Muscle layer of duodenum (tissue), 2 donors: Measurements from ENCODE around the gene SMPD3.

Experiments
- H3K27ac ChIP-seq: one replicate; pipeline ENCODE4 v1.7.0; 2013; ENCODE audit warnings: mild to moderate bottlenecking, low read length
- H3K27me3 ChIP-seq: one replicate; pipeline ENCODE4 v1.7.0; 2013; ENCODE audit warnings: low read depth, mild to moderate bottlenecking, control low read depth, low read length
- H3K36me3 ChIP-seq, 2 donors: one replicate each; pipeline ENCODE4 v1.7.0; 2013; ENCODE audit warnings: low read length in 2 of 2, control low read depth in 1 of 2, mild to moderate bottlenecking in 1 of 2; ENCODE audit not compliant: insufficient read depth in 2 of 2, control insufficient read depth in 1 of 2
- H3K4me1 ChIP-seq, 2 donors: one replicate each; pipeline ENCODE4 v1.7.0; 2013; ENCODE audit warnings: low read length in 2 of 2, mild to moderate bottlenecking in 2 of 2, control low read depth in 1 of 2, moderate library complexity in 1 of 2; ENCODE audit not compliant: insufficient read depth in 2 of 2, control insufficient read depth in 1 of 2
- H3K4me3 ChIP-seq, 2 donors: one replicate each; pipeline ENCODE4 v1.7.0; 2013; ENCODE audit warnings: low read length in 2 of 2, low read depth in 1 of 2, mild to moderate bottlenecking in 1 of 2
- H3K9me3 ChIP-seq, 2 donors: one replicate each; pipeline ENCODE4 v1.7.0; 2013; ENCODE audit warnings: low read length in 2 of 2, control low read depth in 1 of 2, mild to moderate bottlenecking in 1 of 2; ENCODE audit not compliant: control insufficient read depth in 1 of 2
- donor health status: healthy.

Gene SMPD3

GRCh38 chr16:68469796-68470460 lies 21.6 kb upstream of the SMPD3 start:
- Histone ChIP-seq H3K27me3 (no peaks in the 10 kb centered on the region), H3K27ac (peak overlapping the region; percentile 68), H3K36me3 (no peaks in the 10 kb centered on the region), H3K9me3 (no peaks in the 10 kb centered on the region), H3K4me3 (peak overlapping the region; percentile 41 to 55), H3K4me1 (peaks cover 15 to 31% of the 10 kb centered on the region in 2 donors)

- H3K36me3 ChIP-seq, result no peaks in the 10 kb centered on the region
- no peaks in the 10 kb centered on the region for H3K27me3 ChIP-seq
- no peaks in the 10 kb centered on the region for H3K9me3 ChIP-seq
- H3K27ac ChIP-seq, result peak overlapping the region; percentile 68
- H3K4me1 ChIP-seq, result peaks cover 14 to 29% of the 10 kb centered on the region in 2 donors
- no peak overlapping the region for H3K4me3 ChIP-seq
Observed at GRCh38 chr16:68468842-68469241, 20.5 kb upstream of the SMPD3 start.

GRCh38 chr16:68466174-68466573 lies 17.9 kb upstream of the SMPD3 start:
- Histone ChIP-seq H3K27ac (no peak overlapping the region), H3K27me3 (no peaks in the 10 kb centered on the region), H3K4me3 (no peak overlapping the region), H3K9me3 (no peaks in the 10 kb centered on the region), H3K36me3 (no peaks in the 10 kb centered on the region), H3K4me1 (peaks cover 8 to 22% of the 10 kb centered on the region in 2 donors)

GRCh38 chr16:68463904-68464303 lies 15.6 kb upstream of the SMPD3 start:
- peaks cover 0 to 4% of the 10 kb centered on the region in 2 donors for H3K4me1 ChIP-seq
- H3K36me3 ChIP-seq, result no peaks in the 10 kb centered on the region
- no peak overlapping the region for H3K4me3 ChIP-seq
- no peaks in the 10 kb centered on the region for H3K27me3 ChIP-seq
- no peak overlapping the region for H3K27ac ChIP-seq
- no peaks in the 10 kb centered on the region for H3K9me3 ChIP-seq

GRCh38 chr16:68460067-68460466 lies 11.8 kb upstream of the SMPD3 start:
- no peaks in the 10 kb centered on the region for H3K4me1 ChIP-seq
- no peak overlapping the region for H3K27ac ChIP-seq
- H3K4me3 ChIP-seq, result no peak overlapping the region
- no peaks in the 10 kb centered on the region for H3K9me3 ChIP-seq
- H3K36me3 ChIP-seq, result no peaks in the 10 kb centered on the region
- H3K27me3 ChIP-seq, result no peaks in the 10 kb centered on the region

- Histone ChIP-seq H3K27me3 (no peaks in the 10 kb centered on the region), H3K36me3 (no peaks in the 10 kb centered on the region)
Observed at GRCh38 chr16:68459457-68459856, 11.1 kb upstream of the SMPD3 start.

GRCh38 chr16:68458551-68458950 lies 10.2 kb upstream of the SMPD3 start:
- no peak overlapping the region for H3K4me3 ChIP-seq
- no peaks in the 10 kb centered on the region for H3K27me3 ChIP-seq
- H3K9me3 ChIP-seq, result no peaks in the 10 kb centered on the region
- H3K4me1 ChIP-seq, result no peaks in the 10 kb centered on the region
- no peaks in the 10 kb centered on the region for H3K36me3 ChIP-seq
- no peak overlapping the region for H3K27ac ChIP-seq

More at GRCh38 chr16:68459457-68459856, 11.1 kb upstream of the SMPD3 start:
- H3K9me3 ChIP-seq, result no peaks in the 10 kb centered on the region
- no peak overlapping the region for H3K4me3 ChIP-seq
- no peaks in the 10 kb centered on the region for H3K4me1 ChIP-seq
- no peak overlapping the region for H3K27ac ChIP-seq

- Histone ChIP-seq H3K36me3 (no peaks in the 10 kb centered on the region), H3K4me3 (no peak overlapping the region), H3K4me1 (no peaks in the 10 kb centered on the region), H3K9me3 (no peaks in the 10 kb centered on the region), H3K27ac (no peak overlapping the region), H3K27me3 (no peaks in the 10 kb centered on the region)
Observed at GRCh38 chr16:68458101-68458500, 9.8 kb upstream of the SMPD3 start.

- H3K36me3 ChIP-seq, result no peaks in the 10 kb centered on the region
- H3K9me3 ChIP-seq, result no peaks in the 10 kb centered on the region
- H3K27ac ChIP-seq, result no peak overlapping the region
- no peaks in the 10 kb centered on the region for H3K4me1 ChIP-seq
- no peak overlapping the region for H3K4me3 ChIP-seq
- H3K27me3 ChIP-seq, result no peaks in the 10 kb centered on the region
Observed at GRCh38 chr16:68455631-68456030, 7.3 kb upstream of the SMPD3 start.

- Histone ChIP-seq H3K27me3 (no peaks in the 10 kb centered on the region), H3K4me3 (no peak overlapping the region), H3K36me3 (no peaks in the 10 kb centered on the region), H3K9me3 (no peaks in the 10 kb centered on the region), H3K4me1 (no peaks in the 10 kb centered on the region), H3K27ac (no peak overlapping the region)
Observed at GRCh38 chr16:68454920-68455435, 6.7 kb upstream of the SMPD3 start.

GRCh38 chr16:68453816-68454215 lies 5.5 kb upstream of the SMPD3 start:
- no peak overlapping the region for H3K4me3 ChIP-seq
- no peaks in the 10 kb centered on the region for H3K9me3 ChIP-seq
- H3K36me3 ChIP-seq, result no peaks in the 10 kb centered on the region
- H3K4me1 ChIP-seq, result peaks cover 0 to 4% of the 10 kb centered on the region in 2 donors
- H3K27ac ChIP-seq, result no peak overlapping the region
- no peaks in the 10 kb centered on the region for H3K27me3 ChIP-seq

- H3K27ac ChIP-seq, result no peak overlapping the region
Observed at GRCh38 chr16:68452176-68452575, 3.9 kb upstream of the SMPD3 start.

More at GRCh38 chr16:68452176-68452575, 3.9 kb upstream of the SMPD3 start:
- H3K4me3 ChIP-seq, result no peak overlapping the region
- H3K4me1 ChIP-seq, result peaks cover 0 to 17% of the 10 kb centered on the region in 2 donors
- H3K27me3 ChIP-seq, result no peaks in the 10 kb centered on the region
- no peaks in the 10 kb centered on the region for H3K36me3 ChIP-seq
- H3K9me3 ChIP-seq, result no peaks in the 10 kb centered on the region
